SK-N-SH treated with all-trans-retinoic acid at 6 μM for 48 hours (cell line): ENCODE measurements around the gene NUP214.

Experiments used
- ARNTL ChIP-seq: fragments of 450-650 bp; formaldehyde crosslinking; IDR thresholded peaks from 2 replicates; pipeline ENCODE4 v1.5.0; 2020; ENCODE audit warnings: low read depth, mild to moderate bottlenecking, moderate library complexity, borderline replicate concordance
- CREB5 ChIP-seq: fragments of 250-450 bp; sonication (Bioruptor Pico); IDR thresholded peaks from 2 replicates; pipeline ENCODE4 v1.5.1; 2020; ENCODE audit warnings: low read depth, mild to moderate bottlenecking, moderate library complexity
- GLIS3 ChIP-seq: fragments of 250-450 bp; sonication (Bioruptor Pico); IDR thresholded peaks from 2 replicates; pipeline ENCODE4 v1.5.0; 2020; ENCODE audit warnings: mild to moderate bottlenecking, moderate library complexity
- PATZ1 ChIP-seq: fragments of 250-450 bp; sonication (Bioruptor Pico); IDR thresholded peaks from 2 replicates; pipeline ENCODE4 v1.8.0; 2020; ENCODE audit warnings: mild to moderate bottlenecking, moderate library complexity, borderline replicate concordance
- TSHZ2 ChIP-seq: fragments of 250-450 bp; sonication (Bioruptor Pico); IDR thresholded peaks from 2 replicates; pipeline ENCODE4 v1.5.0; 2020; ENCODE audit warnings: mild to moderate bottlenecking, moderate library complexity
- ZNF565 ChIP-seq: fragments of 450-650 bp; formaldehyde crosslinking; conservative IDR thresholded peaks from 2 replicates; pipeline ENCODE4 v1.5.0; 2020; ENCODE audit warnings: low read depth, mild to moderate bottlenecking, moderate library complexity
- ZNF70 ChIP-seq: fragments of 450-650 bp; formaldehyde crosslinking; IDR thresholded peaks from 2 replicates; pipeline ENCODE4 v1.5.0; 2020; ENCODE audit warnings: mild to moderate bottlenecking, moderate library complexity

GRCh38 chr9:131103535-131103934 is 21.9 kb upstream of the NUP214 start:
- TF ChIP-seq ZNF565 (CRISPR knock-in tag) = no peak
- no peak for TF ChIP-seq ZNF70 (CRISPR knock-in tag)
- TF ChIP-seq GLIS3 (CRISPR knock-in tag) = no peak
- TF ChIP-seq CREB5 (CRISPR knock-in tag) = no peak
- TF ChIP-seq PATZ1 (CRISPR knock-in tag) = no peak
- no peak for TF ChIP-seq TSHZ2 (CRISPR knock-in tag)
- TF ChIP-seq ARNTL (CRISPR knock-in tag) = no peak
